Astrocyte (in vitro differentiated cells and primary cell): ENCODE results near the gene LRMDA. TPM values are rescaled to one million over a fixed set of nuclear protein-coding genes. Genes with fewer than 3 reads are reported as not detected.

Experiments used
- DNase-seq: peaks from one replicate; pipeline ENCODE4 v3.0.0-alpha.2; 2010; ENCODE audit warnings: low read depth
- FAIRE-seq: peaks from 2 replicates; lab custom pipeline; 2011; peaks lifted over from hg19 to GRCh38; lab: Jason Lieb, UNC
- H2AFZ ChIP-seq: 2 replicates; pipeline ENCODE4 v1.6.0; 2012; ENCODE audit warnings: low read depth, low read length, inconsistent platforms
- H3K27ac ChIP-seq: 2 replicates; pipeline ENCODE4 v1.5.1; 2011; ENCODE audit warnings: low read depth, low read length, inconsistent platforms
- H3K27me3 ChIP-seq: 2 replicates; pipeline ENCODE4 v1.6.0; 2011; ENCODE audit warnings: low read length, inconsistent platforms; ENCODE audit not compliant: insufficient read depth
- H3K36me3 ChIP-seq: 2 replicates; pipeline ENCODE4 v1.5.1; 2011; ENCODE audit warnings: low read length, inconsistent platforms; ENCODE audit not compliant: insufficient read depth
- H3K4me1 ChIP-seq: 2 replicates; pipeline ENCODE4 v1.5.1; 2011; ENCODE audit warnings: low read length, inconsistent platforms; ENCODE audit not compliant: insufficient read depth
- H3K4me2 ChIP-seq: 2 replicates; pipeline ENCODE4 v1.6.0; 2012; ENCODE audit warnings: low read length, inconsistent platforms
- H3K4me3 ChIP-seq: 2 replicates; pipeline ENCODE4 v1.5.1; 2011; ENCODE audit warnings: low read depth, mild to moderate bottlenecking, low read length, inconsistent platforms; ENCODE audit not compliant: insufficient read depth
- H3K79me2 ChIP-seq: 2 replicates; pipeline ENCODE4 v1.6.0; 2012; ENCODE audit warnings: mild to moderate bottlenecking, low read length, inconsistent platforms; ENCODE audit not compliant: insufficient read depth
- H3K9ac ChIP-seq: 2 replicates; pipeline ENCODE4 v1.6.0; 2012; ENCODE audit warnings: mild to moderate bottlenecking, low read length, inconsistent platforms
- H3K9me3 ChIP-seq: 2 replicates; pipeline ENCODE4 v1.5.1; 2012; ENCODE audit warnings: low read depth, mild to moderate bottlenecking, low read length, inconsistent platforms; ENCODE audit not compliant: insufficient read depth
- H4K20me1 ChIP-seq: 2 replicates; pipeline ENCODE4 v1.6.0; 2012; ENCODE audit warnings: low read length, inconsistent platforms; ENCODE audit not compliant: insufficient read depth
- H3K27ac Mint-ChIP-seq: one replicate; pipeline ENCODE4 v1.8.0; 2021; ENCODE audit warnings: mild to moderate bottlenecking, mixed read lengths; ENCODE audit not compliant: unreplicated experiment
- H3K27me3 Mint-ChIP-seq: one replicate; pipeline ENCODE4 v1.8.0; 2021; ENCODE audit warnings: low read depth, mixed read lengths; ENCODE audit not compliant: unreplicated experiment
- H3K36me3 Mint-ChIP-seq: one replicate; pipeline ENCODE4 v1.8.0; 2021; ENCODE audit warnings: low read depth, mixed read lengths; ENCODE audit not compliant: unreplicated experiment
- H3K4me1 Mint-ChIP-seq: one replicate; pipeline ENCODE4 v1.8.0; 2021; ENCODE audit warnings: low read depth, mixed read lengths; ENCODE audit not compliant: unreplicated experiment
- H3K4me3 Mint-ChIP-seq: one replicate; pipeline ENCODE4 v1.8.0; 2021; ENCODE audit warnings: mild to moderate bottlenecking, moderate library complexity, mixed read lengths; ENCODE audit not compliant: unreplicated experiment
- H3K9me3 Mint-ChIP-seq: one replicate; pipeline ENCODE4 v1.8.0; 2021; ENCODE audit warnings: mild to moderate bottlenecking, mixed read lengths; ENCODE audit not compliant: unreplicated experiment
- EZH2 ChIP-seq: IDR thresholded peaks from 2 replicates; pipeline ENCODE4 v1.6.1; 2012; ENCODE audit warnings: mild to moderate bottlenecking, low read length, inconsistent platforms; ENCODE audit not compliant: insufficient read depth
- total RNA-seq: library from RNA; stranded (reverse); gene quantifications from 2 replicates; pipeline ENCODE4 v1.2.1, GENCODE V29; 2021
- TF ChIP-seq, protein P1 (sequence below): IDR thresholded peaks from 2 replicates; pipeline ENCODE4 v1.5.1; 2011; ENCODE audit warnings: low read depth, mild to moderate bottlenecking, inconsistent platforms, low read length, moderate library complexity; ENCODE audit not compliant: insufficient read depth

The LRMDA gene
- total RNA-seq, 1 donor from 2014 or later: 2.7 TPM

DNA sequence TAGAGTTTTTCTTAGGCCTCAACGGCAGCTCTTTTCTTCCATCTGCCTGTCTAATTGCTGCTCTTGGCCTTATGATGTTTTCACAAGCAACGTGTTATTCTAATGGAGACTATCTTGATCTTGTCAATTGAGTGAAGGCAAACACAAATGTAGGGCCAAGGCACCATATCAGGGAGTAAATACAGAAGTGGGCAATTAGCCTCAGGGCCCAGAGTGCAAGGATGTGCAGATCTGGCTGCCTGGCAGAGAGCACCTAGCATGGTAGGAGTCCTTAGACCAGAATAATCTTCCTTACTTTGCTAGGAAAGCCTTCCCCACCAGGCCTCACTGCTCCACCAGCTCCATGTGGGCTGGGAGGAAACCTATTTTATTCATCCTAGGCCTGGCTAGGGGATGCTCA lies 590.9 kb downstream of the LRMDA start:
- no peak overlapping the region for H3K4me2 ChIP-seq
- no peak overlapping the region for H2AFZ ChIP-seq
- no peaks in the 10 kb centered on the region for H3K9me3 ChIP-seq
- no peak overlapping the region for H3K4me3 ChIP-seq
- Mint-ChIP-seq H3K27ac (no peak overlapping the region), H3K27me3 (peaks cover 10% of the 10 kb centered on the region), H3K36me3 (no peaks in the 10 kb centered on the region), H3K4me1 (no peaks in the 10 kb centered on the region), H3K4me3 (no peak overlapping the region), H3K9me3 (peaks cover 4% of the 10 kb centered on the region)
- no peaks in the 10 kb centered on the region for H3K79me2 ChIP-seq
- no peaks in the 10 kb centered on the region for H4K20me1 ChIP-seq
- peaks cover 3% of the 10 kb centered on the region for H3K27me3 ChIP-seq
- no peak for FAIRE-seq
- TF ChIP-seq, protein P1, sequence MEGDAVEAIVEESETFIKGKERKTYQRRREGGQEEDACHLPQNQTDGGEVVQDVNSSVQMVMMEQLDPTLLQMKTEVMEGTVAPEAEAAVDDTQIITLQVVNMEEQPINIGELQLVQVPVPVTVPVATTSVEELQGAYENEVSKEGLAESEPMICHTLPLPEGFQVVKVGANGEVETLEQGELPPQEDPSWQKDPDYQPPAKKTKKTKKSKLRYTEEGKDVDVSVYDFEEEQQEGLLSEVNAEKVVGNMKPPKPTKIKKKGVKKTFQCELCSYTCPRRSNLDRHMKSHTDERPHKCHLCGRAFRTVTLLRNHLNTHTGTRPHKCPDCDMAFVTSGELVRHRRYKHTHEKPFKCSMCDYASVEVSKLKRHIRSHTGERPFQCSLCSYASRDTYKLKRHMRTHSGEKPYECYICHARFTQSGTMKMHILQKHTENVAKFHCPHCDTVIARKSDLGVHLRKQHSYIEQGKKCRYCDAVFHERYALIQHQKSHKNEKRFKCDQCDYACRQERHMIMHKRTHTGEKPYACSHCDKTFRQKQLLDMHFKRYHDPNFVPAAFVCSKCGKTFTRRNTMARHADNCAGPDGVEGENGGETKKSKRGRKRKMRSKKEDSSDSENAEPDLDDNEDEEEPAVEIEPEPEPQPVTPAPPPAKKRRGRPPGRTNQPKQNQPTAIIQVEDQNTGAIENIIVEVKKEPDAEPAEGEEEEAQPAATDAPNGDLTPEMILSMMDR: no peak
- TF ChIP-seq EZH2: no peak
- H3K36me3 ChIP-seq: no peaks in the 10 kb centered on the region
- no peak for DNase-seq
- H3K27ac ChIP-seq: no peak overlapping the region
- no peaks in the 10 kb centered on the region for H3K4me1 ChIP-seq
- H3K9ac ChIP-seq: no peak overlapping the region

DNA sequence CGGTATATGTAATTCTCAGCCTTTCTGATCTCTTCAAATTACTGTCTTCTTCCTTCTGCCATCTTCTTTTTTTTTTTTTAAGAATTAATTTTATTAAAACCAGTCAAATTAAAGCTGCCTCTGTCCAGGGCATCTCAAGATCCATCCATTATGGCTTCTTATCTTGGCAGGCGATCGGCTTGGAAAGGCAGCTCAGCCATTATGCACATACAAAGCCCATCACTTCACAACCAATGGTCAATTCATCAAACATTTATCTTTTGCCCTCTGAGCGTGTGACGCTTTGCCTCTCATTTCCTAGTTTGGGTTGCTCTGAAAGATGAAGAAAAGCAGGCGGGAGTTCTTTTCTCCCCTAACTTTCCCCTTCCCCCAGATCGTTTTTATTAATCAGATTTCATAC lies 591.6 kb downstream of the LRMDA start:
- Mint-ChIP-seq H3K36me3 (no peaks in the 10 kb centered on the region), H3K27me3 (peaks cover 7% of the 10 kb centered on the region), H3K4me1 (no peaks in the 10 kb centered on the region), H3K27ac (no peak overlapping the region), H3K9me3 (peaks cover 4% of the 10 kb centered on the region), H3K4me3 (no peak overlapping the region)
- Histone ChIP-seq H3K36me3 (no peaks in the 10 kb centered on the region), H4K20me1 (no peaks in the 10 kb centered on the region), H3K27ac (no peak overlapping the region), H3K4me3 (no peak overlapping the region), H3K4me2 (no peak overlapping the region), H2AFZ (no peak overlapping the region), H3K9me3 (no peaks in the 10 kb centered on the region), H3K27me3 (peaks cover 3% of the 10 kb centered on the region), H3K9ac (no peak overlapping the region), H3K4me1 (no peaks in the 10 kb centered on the region), H3K79me2 (no peaks in the 10 kb centered on the region)
- TF ChIP-seq, protein P1: no peak
- no peak for TF ChIP-seq EZH2
- FAIRE-seq (no peak), DNase-seq (no peak)

DNA sequence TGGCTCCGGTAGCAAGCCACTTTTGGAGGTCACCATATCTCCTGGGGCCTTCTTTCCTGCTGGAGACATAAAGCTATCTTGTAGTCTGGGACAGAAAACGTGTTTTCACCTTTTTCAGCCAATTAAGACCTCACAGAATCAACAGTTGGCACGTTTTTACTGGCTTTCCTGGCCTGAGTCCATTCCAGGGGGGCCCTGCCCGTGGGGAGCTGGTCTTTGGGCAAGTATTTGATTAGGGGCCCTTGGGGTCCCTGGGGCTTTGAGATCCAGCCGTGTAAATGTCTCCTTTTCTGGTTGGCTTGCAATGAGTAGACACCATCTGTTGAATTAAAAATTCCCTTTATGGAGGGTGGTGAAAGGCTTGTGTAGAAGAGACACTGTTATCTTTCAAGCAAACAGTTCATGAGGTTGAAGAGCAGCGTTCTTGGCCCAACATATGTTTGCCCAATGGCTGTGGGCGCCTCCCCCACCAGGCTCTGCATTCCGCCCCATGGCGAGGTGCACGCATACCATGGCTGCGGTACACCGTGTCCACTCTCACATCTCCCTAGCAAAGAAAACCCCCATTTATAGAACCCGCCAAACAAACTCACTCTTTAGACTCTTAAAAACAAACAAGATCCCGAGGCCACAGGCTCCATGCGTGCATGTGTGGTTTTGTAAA lies 593.2 kb downstream of the LRMDA start:
- Mint-ChIP-seq H3K4me3 (no peak overlapping the region), H3K27ac (no peak overlapping the region), H3K36me3 (no peaks in the 10 kb centered on the region), H3K9me3 (peaks cover 4% of the 10 kb centered on the region), H3K27me3 (peaks cover 7% of the 10 kb centered on the region), H3K4me1 (no peaks in the 10 kb centered on the region)
- H4K20me1 ChIP-seq: no peaks in the 10 kb centered on the region
- no peaks in the 10 kb centered on the region for H3K36me3 ChIP-seq
- H3K9me3 ChIP-seq: no peaks in the 10 kb centered on the region
- DNase-seq (no peak), FAIRE-seq (no peak)
- H3K4me1 ChIP-seq: no peaks in the 10 kb centered on the region
- H3K27ac ChIP-seq: no peak overlapping the region
- H3K9ac ChIP-seq: no peak overlapping the region
- H3K4me2 ChIP-seq: no peak overlapping the region
- H3K27me3 ChIP-seq: peaks cover 3% of the 10 kb centered on the region
- H3K4me3 ChIP-seq: no peak overlapping the region
- no peak overlapping the region for H2AFZ ChIP-seq
- TF ChIP-seq EZH2: no peak
- TF ChIP-seq, protein P1: no peak
- H3K79me2 ChIP-seq: no peaks in the 10 kb centered on the region
